HEK293 (cell line): ENCODE measurements around the gene MYO18B.

ENCODE experiments used
- CTCF ChIA-PET: fragments of 350-600 bp; formaldehyde crosslinking; extraction: SDS; loops from one replicate; lab custom pipeline; 2021; ENCODE audit warnings: antibody characterized with exemption; lab: Yijun Ruan, JAX
- POLR2A ChIA-PET: fragments of 300-600 bp; formaldehyde crosslinking; extraction: SDS; loops from one replicate; lab custom pipeline; 2020; ENCODE audit warnings: antibody characterized with exemption, inconsistent platforms; lab: Yijun Ruan, JAX
- H3K27ac ChIP-seq: fragments of 200-500 bp; sonication (Bioruptor generic); 2 replicates; pipeline ENCODE4 v1.5.1; 2014; ENCODE audit warnings: low read depth, low read length, control low read depth, inconsistent platforms; ENCODE audit errors: extremely low read depth
- H3K36me3 ChIP-seq, 2 experiments: fragments of 200-500 bp in 1 of 2; sonication (Bioruptor generic) in 1 of 2; 1 replicate in 1 of 2; 2 replicates in 1 of 2; pipeline ENCODE4 v1.5.1; 2014 to 2017; ENCODE audit warnings: inconsistent platforms in 2 of 2, low read length in 2 of 2; ENCODE audit not compliant: control insufficient read depth in 2 of 2, insufficient read depth in 1 of 2
- H3K4me1 ChIP-seq: fragments of 200-500 bp; sonication (Bioruptor generic); 2 replicates; pipeline ENCODE4 v1.5.1; 2014; ENCODE audit warnings: mild to moderate bottlenecking, low read length, inconsistent platforms; ENCODE audit not compliant: control insufficient read depth, insufficient read depth
- H3K4me3 ChIP-seq: 2 replicates; pipeline ENCODE4 v1.5.1; 2011; ENCODE audit warnings: low read depth, mild to moderate bottlenecking, control low read depth, low read length, moderate library complexity
- H3K9me3 ChIP-seq: fragments of 200-500 bp; sonication (Bioruptor generic); 2 replicates; pipeline ENCODE4 v1.5.1; 2014; ENCODE audit warnings: low read depth, low read length, inconsistent platforms; ENCODE audit not compliant: control insufficient read depth, insufficient read depth
- BCL6B ChIP-seq: fragments of 450-650 bp; formaldehyde crosslinking; IDR thresholded peaks from 2 replicates; pipeline ENCODE4 v1.5.1; 2017; ENCODE audit warnings: missing biosample characterization, missing genetic modification characterization
- KLF7 ChIP-seq: fragments of 450-650 bp; formaldehyde crosslinking; IDR thresholded peaks from 2 replicates; pipeline ENCODE4 v1.5.1; 2016; ENCODE audit warnings: missing biosample characterization, missing genetic modification characterization, borderline replicate concordance
- MYNN ChIP-seq: fragments of 450-650 bp; formaldehyde crosslinking; IDR thresholded peaks from 2 replicates; pipeline ENCODE4 v1.5.1; 2016; ENCODE audit warnings: missing biosample characterization, missing genetic modification characterization, borderline replicate concordance
- PRDM1 ChIP-seq: fragments of 450-650 bp; formaldehyde crosslinking; IDR thresholded peaks from 2 replicates; pipeline ENCODE4; 2016; ENCODE audit warnings: missing biosample characterization, missing genetic modification characterization
- PRDM6 ChIP-seq: fragments of 450-650 bp; formaldehyde crosslinking; IDR thresholded peaks from 2 replicates; pipeline ENCODE4 v1.5.1; 2017; ENCODE audit warnings: missing biosample characterization, missing genetic modification characterization
- SCRT2 ChIP-seq: fragments of 450-650 bp; formaldehyde crosslinking; IDR thresholded peaks from 2 replicates; pipeline ENCODE4 v1.5.1; 2016; ENCODE audit warnings: missing biosample characterization, missing genetic modification characterization
- TCF7L2 ChIP-seq: IDR thresholded peaks from 2 replicates; pipeline ENCODE4 v1.6.1; 2011; ENCODE audit warnings: low read depth, mild to moderate bottlenecking, inconsistent platforms, low read length, moderate library complexity, borderline replicate concordance
- ZBTB10 ChIP-seq: fragments of 450-650 bp; formaldehyde crosslinking; IDR thresholded peaks from 2 replicates; pipeline ENCODE4 v1.5.1; 2016; ENCODE audit warnings: missing biosample characterization, missing genetic modification characterization
- ZBTB17 ChIP-seq: fragments of 450-650 bp; formaldehyde crosslinking; IDR thresholded peaks from 2 replicates; pipeline ENCODE4 v1.5.1; 2016; ENCODE audit warnings: missing biosample characterization, missing genetic modification characterization
- ZBTB48 ChIP-seq: fragments of 450-650 bp; formaldehyde crosslinking; IDR thresholded peaks from 2 replicates; pipeline ENCODE4 v1.5.1; 2016; ENCODE audit warnings: missing biosample characterization, missing genetic modification characterization
- ZEB2 ChIP-seq: fragments of 450-650 bp; formaldehyde crosslinking; IDR thresholded peaks from 2 replicates; pipeline ENCODE4 v1.5.1; 2016; ENCODE audit warnings: missing biosample characterization, missing genetic modification characterization
- ZNF10 ChIP-seq: fragments of 450-650 bp; formaldehyde crosslinking; IDR thresholded peaks from 2 replicates; pipeline ENCODE4 v1.5.1; 2017; ENCODE audit warnings: missing biosample characterization, missing genetic modification characterization
- ZNF132 ChIP-seq: fragments of 450-650 bp; formaldehyde crosslinking; IDR thresholded peaks from 2 replicates; pipeline ENCODE4 v1.5.1; 2017; ENCODE audit warnings: missing biosample characterization, missing genetic modification characterization, borderline replicate concordance
- ZNF18 ChIP-seq: fragments of 450-650 bp; formaldehyde crosslinking; IDR thresholded peaks from 2 replicates; pipeline ENCODE4 v1.5.1; 2016; ENCODE audit warnings: missing biosample characterization, missing genetic modification characterization
- ZNF214 ChIP-seq: fragments of 450-650 bp; formaldehyde crosslinking; IDR thresholded peaks from 2 replicates; pipeline ENCODE4 v1.5.1; 2017; ENCODE audit warnings: missing biosample characterization, mild to moderate bottlenecking, missing genetic modification characterization, borderline replicate concordance
- ZNF248 ChIP-seq: fragments of 450-650 bp; formaldehyde crosslinking; IDR thresholded peaks from 2 replicates; pipeline ENCODE4 v1.5.1; 2017; ENCODE audit warnings: missing biosample characterization, missing genetic modification characterization
- ZNF37A ChIP-seq: fragments of 450-650 bp; IDR thresholded peaks from 2 replicates; pipeline ENCODE4 v1.5.1; 2018; ENCODE audit warnings: missing biosample characterization, missing genetic modification characterization
- ZNF391 ChIP-seq: fragments of 450-650 bp; formaldehyde crosslinking; IDR thresholded peaks from 2 replicates; pipeline ENCODE4 v1.5.1; 2016; ENCODE audit warnings: low read depth, missing biosample characterization, missing genetic modification characterization, borderline replicate concordance
- ZNF433 ChIP-seq: fragments of 450-650 bp; formaldehyde crosslinking; IDR thresholded peaks from 2 replicates; pipeline ENCODE4 v1.5.1; 2016; ENCODE audit warnings: missing biosample characterization, missing genetic modification characterization, low read depth
- ZNF548 ChIP-seq: fragments of 450-650 bp; formaldehyde crosslinking; IDR thresholded peaks from 2 replicates; pipeline ENCODE4 v1.5.1; 2016; ENCODE audit warnings: missing biosample characterization, missing genetic modification characterization
- ZNF549 ChIP-seq: fragments of 450-650 bp; IDR thresholded peaks from 2 replicates; pipeline ENCODE4 v1.5.1; 2018; ENCODE audit warnings: missing biosample characterization, missing genetic modification characterization, mild to moderate bottlenecking, inconsistent platforms, moderate library complexity
- ZNF558 ChIP-seq: fragments of 450-650 bp; formaldehyde crosslinking; IDR thresholded peaks from 2 replicates; pipeline ENCODE4 v1.5.1; 2016; ENCODE audit warnings: missing biosample characterization, missing genetic modification characterization
- ZNF623 ChIP-seq: fragments of 450-650 bp; formaldehyde crosslinking; IDR thresholded peaks from 2 replicates; pipeline ENCODE4 v1.5.1; 2016; ENCODE audit warnings: missing biosample characterization, missing genetic modification characterization
- ZNF677 ChIP-seq: fragments of 450-650 bp; IDR thresholded peaks from 2 replicates; pipeline ENCODE4 v1.5.0; 2018; ENCODE audit warnings: missing biosample characterization, mild to moderate bottlenecking, missing genetic modification characterization, moderate library complexity
- ZNF747 ChIP-seq: fragments of 450-650 bp; formaldehyde crosslinking; IDR thresholded peaks from 2 replicates; pipeline ENCODE4 v1.5.1; 2016; ENCODE audit warnings: missing biosample characterization, missing genetic modification characterization
- ZNF777 ChIP-seq: fragments of 450-650 bp; formaldehyde crosslinking; IDR thresholded peaks from 2 replicates; pipeline ENCODE4 v1.5.1; 2017; ENCODE audit warnings: missing biosample characterization, missing genetic modification characterization, borderline replicate concordance

MYO18B gene

GRCh38 chr22:25884121-25884520 lies 142.1 kb downstream of the MYO18B start:
- Histone ChIP-seq H3K9me3 (no peaks in the 10 kb centered on the region), H3K36me3 (no peaks in the 10 kb centered on the region), H3K4me1 (no peaks in the 10 kb centered on the region), H3K4me3 (no peak overlapping the region), H3K27ac (no peak overlapping the region)
- POLR2A ChIA-PET: no interaction called here
- CTCF ChIA-PET: interaction anchor here (1.0 to 1.3 kb wide), 2 partner anchors 19 to 20 kb away, joined by 3 to 4 read pairs; no protein-coding TSS in a partner anchor
- TF ChIP-seq ZNF214 (tag by site-specific recombination) (no peak), ZNF391 (no peak), ZNF248 (tag by site-specific recombination) (no peak), ZBTB48 (tag by site-specific recombination) (no peak), ZNF777 (tag by site-specific recombination) (no peak), PRDM6 (tag by site-specific recombination) (no peak), PRDM1 (tag by site-specific recombination) (no peak), ZNF677 (tag by site-specific recombination) (no peak), ZNF747 (no peak), ZNF132 (no peak), ZNF549 (no peak), ZBTB10 (tag by site-specific recombination) (no peak), ZEB2 (tag by site-specific recombination) (no peak), ZNF623 (tag by site-specific recombination) (no peak), ZNF558 (no peak)

- H3K27ac ChIP-seq: no peak overlapping the region
- ChIA-PET POLR2A (no interaction called here), CTCF (interaction anchor here (0.6 to 3.3 kb wide), 3 partner anchors 15 to 206 kb away, joined by 3 to 19 read pairs (median 10); no protein-coding TSS in a partner anchor)
- no peaks in the 10 kb centered on the region for H3K4me1 ChIP-seq
- H3K9me3 ChIP-seq: no peaks in the 10 kb centered on the region
- no peak overlapping the region for H3K4me3 ChIP-seq
- no peaks in the 10 kb centered on the region for H3K36me3 ChIP-seq
- TF ChIP-seq ZBTB17: no peak
- TF ChIP-seq SCRT2 (tag by site-specific recombination): no peak
Measured at GRCh38 chr22:25888399-25889054, 146.5 kb downstream of the MYO18B start.

- Histone ChIP-seq H3K4me1 (no peaks in the 10 kb centered on the region), H3K27ac (no peak overlapping the region), H3K4me3 (no peak overlapping the region), H3K36me3 (no peaks in the 10 kb centered on the region), H3K9me3 (no peaks in the 10 kb centered on the region)
- ChIA-PET CTCF (interaction anchor here (0.5 to 6.7 kb wide), 4 partner anchors 14 to 440 kb away, joined by 3 to 54 read pairs (median 4); no protein-coding TSS in a partner anchor), POLR2A (no interaction called here)
- no peak for TF ChIP-seq ZBTB17
- no peak for TF ChIP-seq KLF7
- no peak for TF ChIP-seq ZNF548 (tag by site-specific recombination)
- no peak for TF ChIP-seq BCL6B (tag by site-specific recombination)
- no peak for TF ChIP-seq ZNF37A (tag by site-specific recombination)
- TF ChIP-seq MYNN (tag by site-specific recombination): no peak
- no peak for TF ChIP-seq TCF7L2
- no peak for TF ChIP-seq ZNF433 (tag by site-specific recombination)
- TF ChIP-seq ZEB2 (tag by site-specific recombination): no peak
- TF ChIP-seq ZNF18 (tag by site-specific recombination): no peak
- no peak for TF ChIP-seq ZNF10 (tag by site-specific recombination)
Measured at GRCh38 chr22:25890651-25891050, 148.7 kb downstream of the MYO18B start.
